ENCODE measurements around the gene TIMM13.
"Not testable (repeated sequence)": the region's sequence is repeated elsewhere in the genome, so short reads cannot be mapped to it uniquely, and the experiment has no call there.

TIMM13 gene

DNA sequence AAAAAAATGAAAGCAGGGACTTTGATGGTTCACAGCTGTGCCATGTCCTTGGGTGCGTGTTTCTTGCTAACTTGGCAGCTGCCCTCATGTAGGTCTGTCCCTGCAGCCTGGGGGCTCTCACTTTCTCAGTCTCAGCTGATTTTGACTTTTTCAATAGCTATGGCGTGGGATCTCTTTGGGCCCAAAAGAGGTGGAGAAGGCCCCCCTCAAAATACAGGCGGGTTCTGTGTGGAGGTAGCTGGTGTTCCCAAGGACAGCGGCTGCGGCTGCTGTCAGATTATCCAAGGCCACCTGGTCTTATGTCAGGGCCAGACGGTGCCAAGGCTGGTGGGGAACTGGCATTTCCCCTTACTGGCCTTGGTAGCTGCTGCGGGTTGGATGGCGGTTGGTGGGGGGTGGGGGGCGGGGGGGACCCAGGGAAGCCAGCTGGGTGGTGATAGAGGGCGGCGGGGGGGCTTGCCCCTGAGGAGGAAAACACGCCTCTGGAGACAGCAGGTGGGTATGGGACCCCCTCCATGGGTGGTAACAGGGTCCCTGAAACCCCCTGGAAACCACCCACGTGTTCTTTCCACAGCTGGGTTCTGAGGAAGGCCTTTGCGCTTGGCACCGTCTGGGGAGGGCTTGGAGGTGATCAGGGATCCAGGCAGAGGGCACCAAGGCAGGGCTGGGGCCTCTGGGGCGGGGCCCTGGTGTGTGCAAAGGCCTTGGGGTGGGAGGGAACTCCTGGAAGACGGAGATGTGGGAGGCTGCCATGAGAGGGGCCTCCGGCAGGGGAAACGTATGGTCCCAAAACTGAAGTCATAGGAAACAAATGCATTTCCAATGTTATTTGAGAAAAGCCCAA lies 4.1 kb downstream of the TIMM13 start:
- Histone ChIP-seq H3K4me1 (ENCODE audit: control insufficient read depth, insufficient read depth, low read length) (peaks cover 23% of the 10 kb centered on the region), H3K27ac (ENCODE audit: insufficient read depth, low read depth, low read length, poor library complexity, severe bottlenecking) (no peak overlapping the region), H3K4me3 (ENCODE audit: insufficient read depth, low read depth, low read length) (no peak overlapping the region), H3K9me3 (ENCODE audit: control insufficient read depth, low read length) (no peaks in the 10 kb centered on the region), H3K27me3 (ENCODE audit: control insufficient read depth, insufficient read depth, low read length, poor library complexity, severe bottlenecking) (no peaks in the 10 kb centered on the region), H3K36me3 (ENCODE audit: control insufficient read depth, insufficient read depth, low read length) (no peaks in the 10 kb centered on the region)
- WGBS, 2 experiments, result 96% methylated on average over 18 to 19 of the region's 19 CpGs

DNA sequence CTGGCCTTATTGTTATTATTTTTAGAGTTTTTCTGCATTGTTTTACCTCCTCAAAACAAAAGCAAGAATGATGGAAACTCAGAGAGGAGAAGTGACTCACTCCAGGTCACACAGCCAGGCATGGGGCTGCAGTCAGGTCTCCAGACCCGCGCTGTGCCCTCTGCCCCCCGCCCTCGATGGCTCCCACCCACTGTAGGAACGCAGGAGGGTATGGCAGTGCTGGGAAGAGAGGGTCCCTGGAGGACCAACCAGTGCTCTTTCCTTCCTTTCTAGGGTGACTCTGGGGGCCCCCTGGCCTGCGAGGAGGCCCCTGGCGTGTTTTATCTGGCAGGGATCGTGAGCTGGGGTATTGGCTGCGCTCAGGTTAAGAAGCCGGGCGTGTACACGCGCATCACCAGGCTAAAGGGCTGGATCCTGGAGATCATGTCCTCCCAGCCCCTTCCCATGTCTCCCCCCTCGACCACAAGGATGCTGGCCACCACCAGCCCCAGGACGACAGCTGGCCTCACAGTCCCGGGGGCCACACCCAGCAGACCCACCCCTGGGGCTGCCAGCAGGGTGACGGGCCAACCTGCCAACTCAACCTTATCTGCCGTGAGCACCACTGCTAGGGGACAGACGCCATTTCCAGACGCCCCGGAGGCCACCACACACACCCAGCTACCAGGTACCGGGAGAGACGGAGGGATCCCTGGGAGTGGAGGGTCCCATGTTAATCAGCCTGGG lies 5.6 kb downstream of the TIMM13 start:
- no peak overlapping the region for H3K27ac ChIP-seq (ENCODE audit: insufficient read depth, low read depth, low read length, poor library complexity, severe bottlenecking)

DNA sequence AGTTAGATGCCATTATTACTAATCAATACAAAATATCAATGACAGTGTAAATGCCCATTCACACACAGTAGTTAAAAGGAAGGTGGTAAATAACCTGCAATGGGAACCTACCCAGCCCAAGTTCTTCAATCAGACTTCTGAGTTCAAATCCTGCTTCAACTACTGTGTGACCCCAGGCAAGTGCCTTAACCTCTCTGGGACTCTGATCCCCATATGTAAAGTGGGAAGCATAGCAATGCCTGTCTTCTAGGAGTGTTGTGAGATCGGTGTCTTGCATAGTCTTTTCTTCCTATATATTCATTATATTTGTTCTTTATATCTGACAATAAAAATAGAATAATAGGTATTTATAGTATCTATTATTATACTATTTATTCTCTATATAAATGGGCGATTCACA lies 6.9 kb downstream of the TIMM13 start:
- Histone ChIP-seq H3K4me3 (ENCODE audit: insufficient read depth, low read depth, low read length) (no peak overlapping the region), H3K27me3 (ENCODE audit: control insufficient read depth, insufficient read depth, low read length, poor library complexity, severe bottlenecking) (no peaks in the 10 kb centered on the region), H3K9me3 (ENCODE audit: control insufficient read depth, low read length) (no peaks in the 10 kb centered on the region), H3K4me1 (ENCODE audit: control insufficient read depth, insufficient read depth, low read length) (peaks cover 9% of the 10 kb centered on the region), H3K27ac (ENCODE audit: insufficient read depth, low read depth, low read length, poor library complexity, severe bottlenecking) (no peak overlapping the region), H3K36me3 (ENCODE audit: control insufficient read depth, insufficient read depth, low read length) (no peaks in the 10 kb centered on the region)
- 79 to 100% methylated on average over 1 of the region's 2 CpGs for WGBS, 2 experiments

More for the DNA sequence above, 5.6 kb downstream of the TIMM13 start:
- H3K9me3 ChIP-seq (ENCODE audit: control insufficient read depth, low read length), result no peaks in the 10 kb centered on the region
- WGBS, 2 experiments, result 93 to 95% methylated on average over 23 of the region's 23 CpGs
- no peak overlapping the region for H3K4me3 ChIP-seq (ENCODE audit: insufficient read depth, low read depth, low read length)
- no peaks in the 10 kb centered on the region for H3K36me3 ChIP-seq (ENCODE audit: control insufficient read depth, insufficient read depth, low read length)
- H3K27me3 ChIP-seq (ENCODE audit: control insufficient read depth, insufficient read depth, low read length, poor library complexity, severe bottlenecking), result no peaks in the 10 kb centered on the region
- H3K4me1 ChIP-seq (ENCODE audit: control insufficient read depth, insufficient read depth, low read length), result peaks cover 22% of the 10 kb centered on the region

DNA sequence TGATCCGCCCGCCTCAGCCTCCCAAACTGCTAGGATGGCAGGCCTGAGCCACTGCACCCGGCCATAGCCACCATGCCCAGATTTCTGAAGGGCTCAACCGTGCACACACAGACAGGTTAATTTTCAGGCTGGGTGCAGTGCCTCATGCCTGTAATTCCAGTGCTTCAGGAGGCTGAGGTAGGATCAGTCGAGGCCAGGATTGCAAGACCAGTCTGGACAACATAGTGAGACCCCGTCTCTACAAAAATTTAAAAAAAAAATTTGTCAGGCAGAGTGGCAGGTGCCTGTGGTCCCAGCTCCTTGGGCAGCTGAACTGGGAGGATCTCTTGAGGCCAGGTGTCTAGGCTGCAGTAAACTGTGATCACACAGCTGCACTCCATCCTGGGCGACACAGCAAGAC lies 7.6 kb downstream of the TIMM13 start:
- H3K27ac ChIP-seq (ENCODE audit: insufficient read depth, low read depth, low read length, poor library complexity, severe bottlenecking), result no peak overlapping the region
- H3K36me3 ChIP-seq (ENCODE audit: control insufficient read depth, insufficient read depth, low read length), result no peaks in the 10 kb centered on the region
- 93 to 96% methylated on average over 7 of the region's 7 CpGs for WGBS, 2 experiments

DNA sequence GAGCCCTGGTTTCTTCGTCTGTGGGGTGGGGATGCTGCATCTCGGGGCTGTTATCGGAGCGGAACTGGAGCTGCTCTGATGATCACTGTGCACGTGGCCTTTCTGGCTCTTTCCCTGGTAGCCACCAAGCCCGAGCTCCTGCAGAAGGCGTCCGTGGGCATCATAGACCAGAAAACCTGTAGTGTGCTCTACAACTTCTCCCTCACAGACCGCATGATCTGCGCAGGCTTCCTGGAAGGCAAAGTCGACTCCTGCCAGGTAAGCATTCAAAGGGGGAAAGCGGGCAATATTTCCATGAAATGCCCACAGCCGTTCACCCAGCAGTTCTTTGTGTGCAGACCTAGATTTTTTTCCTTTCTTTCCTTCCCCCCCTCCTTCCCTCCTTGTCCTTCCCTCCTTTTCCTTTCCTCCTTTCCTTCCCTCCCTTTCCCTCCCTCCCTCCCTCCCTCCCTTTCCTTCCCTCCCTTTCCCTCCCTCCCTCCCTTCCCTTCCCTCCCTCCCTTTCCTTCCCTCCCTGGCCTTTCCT lies 9.4 kb downstream of the TIMM13 start:
- no peaks in the 10 kb centered on the region for H3K9me3 ChIP-seq (ENCODE audit: control insufficient read depth, low read length)
- H3K4me1 ChIP-seq (ENCODE audit: control insufficient read depth, insufficient read depth, low read length), result no peaks in the 10 kb centered on the region
- 91 to 92% methylated on average over 13 of the region's 13 CpGs for WGBS, 2 experiments
- no peak overlapping the region for H3K27ac ChIP-seq (ENCODE audit: insufficient read depth, low read depth, low read length, poor library complexity, severe bottlenecking)
- no peak overlapping the region for H3K4me3 ChIP-seq (ENCODE audit: insufficient read depth, low read depth, low read length)
- H3K36me3 ChIP-seq (ENCODE audit: control insufficient read depth, insufficient read depth, low read length), result no peaks in the 10 kb centered on the region
- no peaks in the 10 kb centered on the region for H3K27me3 ChIP-seq (ENCODE audit: control insufficient read depth, insufficient read depth, low read length, poor library complexity, severe bottlenecking)

More for the DNA sequence above, 7.6 kb downstream of the TIMM13 start:
- Histone ChIP-seq H3K4me1 (ENCODE audit: control insufficient read depth, insufficient read depth, low read length) (peaks cover 6% of the 10 kb centered on the region), H3K27me3 (ENCODE audit: control insufficient read depth, insufficient read depth, low read length, poor library complexity, severe bottlenecking) (no peaks in the 10 kb centered on the region), H3K4me3 (ENCODE audit: insufficient read depth, low read depth, low read length) (no peak overlapping the region), H3K9me3 (ENCODE audit: control insufficient read depth, low read length) (no peaks in the 10 kb centered on the region)

DNA sequence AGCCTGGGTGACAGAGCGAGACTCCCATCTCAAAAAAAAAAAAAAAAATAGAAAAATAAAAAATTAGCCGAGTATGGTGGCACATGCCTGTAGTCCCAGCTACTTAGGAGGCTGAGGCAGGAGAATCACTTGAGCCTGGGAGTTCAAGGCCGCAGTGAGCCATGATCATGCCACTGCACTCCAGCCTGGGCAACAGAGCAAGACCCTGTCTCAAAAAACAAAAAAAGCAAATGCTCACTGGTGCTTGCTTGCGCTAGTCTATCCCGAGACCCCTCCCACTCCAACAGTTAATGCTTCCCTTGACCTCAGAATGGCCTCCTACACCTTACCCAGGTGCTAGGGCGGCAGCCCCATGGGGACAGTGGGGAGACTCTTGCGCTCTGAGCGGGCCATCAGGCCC lies 9.9 kb downstream of the TIMM13 start:
- not testable (repeated sequence) for H3K4me3 ChIP-seq (ENCODE audit: insufficient read depth, low read depth, low read length); H3K9me3 ChIP-seq (ENCODE audit: control insufficient read depth, low read length); H3K36me3 ChIP-seq (ENCODE audit: control insufficient read depth, insufficient read depth, low read length); H3K27me3 ChIP-seq (ENCODE audit: control insufficient read depth, insufficient read depth, low read length, poor library complexity, severe bottlenecking); H3K27ac ChIP-seq (ENCODE audit: insufficient read depth, low read depth, low read length, poor library complexity, severe bottlenecking); H3K4me1 ChIP-seq (ENCODE audit: control insufficient read depth, insufficient read depth, low read length)
- WGBS, 2 experiments, result 90 to 91% methylated on average over 7 to 8 of the region's 8 CpGs

DNA sequence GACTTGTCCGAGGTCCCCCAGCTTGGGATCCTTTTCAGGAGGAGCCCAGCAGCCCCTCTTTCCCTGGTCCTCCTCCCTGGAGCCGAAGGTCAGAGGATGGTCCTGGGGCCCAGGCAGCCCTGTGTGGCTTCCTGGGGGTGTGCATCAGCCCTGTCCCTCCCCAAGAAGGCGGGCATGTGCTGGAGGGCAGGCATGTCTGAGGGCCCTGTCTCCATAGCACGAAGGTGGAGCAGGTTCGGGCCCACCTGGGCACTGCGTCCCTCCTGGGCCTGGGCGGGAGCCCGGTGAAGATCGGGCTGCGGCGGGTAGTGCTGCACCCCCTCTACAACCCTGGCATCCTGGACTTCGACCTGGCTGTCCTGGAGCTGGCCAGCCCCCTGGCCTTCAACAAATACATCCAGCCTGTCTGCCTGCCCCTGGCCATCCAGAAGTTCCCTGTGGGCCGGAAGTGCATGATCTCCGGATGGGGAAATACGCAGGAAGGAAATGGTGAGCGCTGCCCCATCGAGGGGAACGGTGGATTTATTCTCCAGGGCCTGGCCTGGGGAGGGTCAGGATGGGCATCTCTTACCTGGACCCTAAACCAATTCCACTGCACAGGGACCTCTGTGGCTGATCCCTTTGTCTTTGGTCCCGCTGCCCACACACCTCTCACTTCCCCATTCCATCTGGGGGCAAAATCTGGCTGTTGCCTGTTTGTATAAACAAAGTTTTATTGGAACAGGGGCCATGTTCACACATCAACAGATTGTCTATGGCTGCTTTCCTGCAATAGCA lies 10.9 kb downstream of the TIMM13 start:
- no peaks in the 10 kb centered on the region for H3K9me3 ChIP-seq (ENCODE audit: control insufficient read depth, low read length)
- H3K27me3 ChIP-seq (ENCODE audit: control insufficient read depth, insufficient read depth, low read length, poor library complexity, severe bottlenecking), result no peaks in the 10 kb centered on the region
- no peaks in the 10 kb centered on the region for H3K4me1 ChIP-seq (ENCODE audit: control insufficient read depth, insufficient read depth, low read length)
- no peak overlapping the region for H3K27ac ChIP-seq (ENCODE audit: insufficient read depth, low read depth, low read length, poor library complexity, severe bottlenecking)
- no peak overlapping the region for H3K4me3 ChIP-seq (ENCODE audit: insufficient read depth, low read depth, low read length)
- WGBS, 2 experiments, result 93 to 95% methylated on average over 19 of the region's 19 CpGs
- H3K36me3 ChIP-seq (ENCODE audit: control insufficient read depth, insufficient read depth, low read length), result no peaks in the 10 kb centered on the region

DNA sequence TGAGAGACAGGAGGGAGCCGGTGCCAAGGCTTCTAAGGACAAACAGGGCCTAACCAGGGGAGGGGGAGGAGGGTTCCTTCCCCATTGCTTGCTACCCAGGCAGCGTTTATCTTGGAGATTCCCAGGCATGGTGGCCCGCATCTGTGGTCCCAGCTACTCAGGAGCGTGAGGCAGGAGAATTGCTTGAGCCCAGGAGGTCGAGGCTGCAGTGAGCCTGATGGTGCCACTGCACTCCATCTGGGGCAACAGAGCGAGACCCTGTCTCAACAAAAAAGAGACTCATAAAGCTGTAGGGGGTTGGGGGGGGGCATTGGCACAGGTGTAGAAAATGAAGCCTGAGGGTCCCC lies 11.4 kb downstream of the TIMM13 start:
- Histone ChIP-seq H3K36me3 (ENCODE audit: control insufficient read depth, insufficient read depth, low read length) (no peaks in the 10 kb centered on the region), H3K9me3 (ENCODE audit: control insufficient read depth, low read length) (no peaks in the 10 kb centered on the region), H3K4me1 (ENCODE audit: control insufficient read depth, insufficient read depth, low read length) (no peaks in the 10 kb centered on the region), H3K27me3 (ENCODE audit: control insufficient read depth, insufficient read depth, low read length, poor library complexity, severe bottlenecking) (no peaks in the 10 kb centered on the region), H3K4me3 (ENCODE audit: insufficient read depth, low read depth, low read length) (no peak overlapping the region), H3K27ac (ENCODE audit: insufficient read depth, low read depth, low read length, poor library complexity, severe bottlenecking) (no peak overlapping the region)
- 61 to 68% methylated on average over 6 of the region's 6 CpGs for WGBS, 2 experiments

DNA sequence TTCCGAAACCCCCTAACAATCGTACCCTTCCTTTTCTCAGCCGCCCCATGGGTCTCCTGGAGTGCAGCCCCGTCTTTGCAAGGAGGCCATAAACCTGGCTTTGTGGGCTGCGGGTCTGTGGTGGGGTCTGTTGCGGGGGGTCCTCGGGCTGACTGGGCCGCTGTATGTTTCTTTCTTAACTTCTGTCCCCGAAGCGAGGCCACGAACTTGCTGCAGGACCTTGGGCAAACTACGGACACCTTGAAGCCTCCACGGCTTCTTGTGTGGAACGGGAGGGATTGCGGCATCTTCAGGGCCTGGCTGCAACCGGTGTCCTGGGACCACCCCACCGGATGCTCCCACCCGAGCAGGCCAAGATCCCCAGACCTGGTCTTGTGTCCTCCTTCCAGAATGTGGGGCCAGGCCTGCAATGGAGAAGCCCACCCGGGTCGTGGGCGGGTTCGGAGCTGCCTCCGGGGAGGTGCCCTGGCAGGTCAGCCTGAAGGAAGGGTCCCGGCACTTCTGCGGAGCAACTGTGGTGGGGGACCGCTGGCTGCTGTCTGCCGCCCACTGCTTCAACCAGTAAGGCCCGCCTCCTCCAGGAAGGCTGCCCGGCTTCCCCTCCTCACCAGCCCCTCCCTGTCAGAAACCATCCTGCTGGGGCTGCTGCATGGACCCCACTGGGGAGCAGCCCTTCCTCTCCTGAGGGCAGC lies 12.0 kb downstream of the TIMM13 start:
- Histone ChIP-seq H3K4me3 (ENCODE audit: insufficient read depth, low read depth, low read length) (no peak overlapping the region), H3K9me3 (ENCODE audit: control insufficient read depth, low read length) (no peaks in the 10 kb centered on the region), H3K27ac (ENCODE audit: insufficient read depth, low read depth, low read length, poor library complexity, severe bottlenecking) (no peak overlapping the region), H3K36me3 (ENCODE audit: control insufficient read depth, insufficient read depth, low read length) (no peaks in the 10 kb centered on the region), H3K4me1 (ENCODE audit: control insufficient read depth, insufficient read depth, low read length) (no peaks in the 10 kb centered on the region), H3K27me3 (ENCODE audit: control insufficient read depth, insufficient read depth, low read length, poor library complexity, severe bottlenecking) (no peaks in the 10 kb centered on the region)
- 88 to 89% methylated on average over 29 of the region's 29 CpGs for WGBS, 2 experiments

Measured in ectodermal cell (in vitro differentiated cells).